Retinal pigment epithelial cell (primary cell): ENCODE measurements around the gene HMG20A.

Experiments
- DNase-seq: peaks from one replicate; pipeline ENCODE4 v3.0.0-alpha.2; 2010; ENCODE audit warnings: low read depth
- H3K4me3 ChIP-seq: 2 replicates; pipeline ENCODE4 v1.5.1; 2011; ENCODE audit warnings: mild to moderate bottlenecking, low read length, control low read depth, moderate library complexity
- CTCF ChIP-seq: conservative IDR thresholded peaks from 2 replicates; pipeline ENCODE4 v1.5.1; 2011; ENCODE audit warnings: low read depth, low read length, control low read depth, inconsistent platforms

Gene HMG20A

DNA sequence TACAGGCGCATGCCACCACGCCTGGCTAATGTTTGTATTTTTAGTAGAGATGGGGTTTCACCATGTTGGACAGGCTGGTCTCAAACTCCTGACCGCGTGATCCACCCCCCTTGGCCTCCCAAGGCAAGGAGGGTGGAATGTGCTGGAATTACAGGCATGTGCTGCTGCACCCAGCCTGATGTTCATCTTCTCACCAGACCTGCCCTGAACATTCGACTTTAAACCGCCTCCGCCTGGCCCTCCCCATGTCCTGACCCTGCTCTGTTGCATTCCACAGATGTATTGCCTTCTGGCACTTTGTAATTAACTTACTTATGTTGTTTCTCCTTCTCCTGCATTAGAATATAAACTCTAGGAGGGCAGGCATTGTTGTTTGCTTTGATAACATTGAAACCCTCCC lies 109.9 kb downstream of the HMG20A start:
- no peak for DNase-seq
- TF ChIP-seq CTCF: no peak
- H3K4me3 ChIP-seq: no peak overlapping the region

GRCh38 chr15:77531191-77532000 lies 110.7 kb downstream of the HMG20A start:
- DNase-seq: no peak
- no peak overlapping the region for H3K4me3 ChIP-seq
- TF ChIP-seq CTCF: no peak

- DNase-seq: no peak
- no peak overlapping the region for H3K4me3 ChIP-seq
- no peak for TF ChIP-seq CTCF
Observed at GRCh38 chr15:77532067-77532710, 111.5 kb downstream of the HMG20A start.

GRCh38 chr15:77532846-77533245 lies 112.2 kb downstream of the HMG20A start:
- no peak for DNase-seq
- TF ChIP-seq CTCF: no peak
- H3K4me3 ChIP-seq: no peak overlapping the region

GRCh38 chr15:77533578-77534430 lies 113.1 kb downstream of the HMG20A start:
- no peak for TF ChIP-seq CTCF
- H3K4me3 ChIP-seq: no peak overlapping the region
- no peak for DNase-seq
